Activated CD4-positive, alpha-beta T cell treated with anti-CD3 and anti-CD28 coated beads for 48 hours (primary cell): Measurements from ENCODE around the gene CDCA7L.
"Not testable (repeated sequence)": the region's sequence is repeated elsewhere in the genome, so short reads cannot be mapped to it uniquely, and the experiment has no call there.

Experiments
- DNase-seq: peaks from one replicate; pipeline ENCODE4 v3.0.0-alpha.2; 2020

Gene CDCA7L

GRCh38 chr7:21942955-21943354, 2.7 kb downstream of the CDCA7L start:
- no peak for DNase-seq

- DNase-seq, result no peak
These were observed 4.0 kb downstream of the CDCA7L start for GRCh38 chr7:21941611-21942141.

GRCh38 chr7:21939858-21940372, 5.8 kb downstream of the CDCA7L start:
- no peak for DNase-seq

GRCh38 chr7:21939136-21939857, 6.4 kb downstream of the CDCA7L start:
- peak; percentile 74 for DNase-seq

- no peak for DNase-seq
These were observed 7.2 kb downstream of the CDCA7L start for GRCh38 chr7:21938463-21938862.

GRCh38 chr7:21934808-21935207, 10.9 kb downstream of the CDCA7L start:
- DNase-seq, result no peak

GRCh38 chr7:21933293-21933692, 12.4 kb downstream of the CDCA7L start:
- not testable (repeated sequence) for DNase-seq

GRCh38 chr7:21927693-21928092, 18.0 kb downstream of the CDCA7L start:
- no peak for DNase-seq

GRCh38 chr7:21926448-21926847, 19.3 kb downstream of the CDCA7L start:
- no peak for DNase-seq

- no peak for DNase-seq
These were observed 22.0 kb downstream of the CDCA7L start for GRCh38 chr7:21923658-21924057.

GRCh38 chr7:21922605-21923004, 23.1 kb downstream of the CDCA7L start:
- DNase-seq, result no peak

GRCh38 chr7:21920936-21921335, 24.8 kb downstream of the CDCA7L start:
- DNase-seq, result no peak

GRCh38 chr7:21918216-21918615, 27.5 kb downstream of the CDCA7L start:
- DNase-seq, result no peak

GRCh38 chr7:21916629-21917028, 29.1 kb downstream of the CDCA7L start:
- DNase-seq, result no peak

- DNase-seq, result no peak
These were observed 29.5 kb downstream of the CDCA7L start for GRCh38 chr7:21916176-21916575.

GRCh38 chr7:21915140-21915539, 30.6 kb downstream of the CDCA7L start:
- DNase-seq, result no peak

GRCh38 chr7:21914671-21915070, 31.0 kb downstream of the CDCA7L start:
- DNase-seq, result no peak

GRCh38 chr7:21912931-21913780, 32.5 kb downstream of the CDCA7L start:
- DNase-seq, result no peak

- no peak for DNase-seq
These were observed 33.4 kb downstream of the CDCA7L start for GRCh38 chr7:21912305-21912704.

GRCh38 chr7:21911341-21911875, 34.3 kb downstream of the CDCA7L start:
- DNase-seq, result no peak

GRCh38 chr7:21910253-21910652, 35.4 kb downstream of the CDCA7L start:
- no peak for DNase-seq

- no peak for DNase-seq
These were observed 37.0 kb downstream of the CDCA7L start for GRCh38 chr7:21908746-21909145.

GRCh38 chr7:21903020-21903786, 42.5 kb downstream of the CDCA7L start:
- no peak for DNase-seq
